LNCAP (cell line): ENCODE measurements around the gene LAMTOR4.

Experiments
- TF ChIP-seq, protein P1 (sequence below): fragments of 450-650 bp; IDR thresholded peaks from 2 replicates; pipeline ENCODE4 v1.5.1; 2017; ENCODE audit warnings: mild to moderate bottlenecking

The LAMTOR4 gene

DNA sequence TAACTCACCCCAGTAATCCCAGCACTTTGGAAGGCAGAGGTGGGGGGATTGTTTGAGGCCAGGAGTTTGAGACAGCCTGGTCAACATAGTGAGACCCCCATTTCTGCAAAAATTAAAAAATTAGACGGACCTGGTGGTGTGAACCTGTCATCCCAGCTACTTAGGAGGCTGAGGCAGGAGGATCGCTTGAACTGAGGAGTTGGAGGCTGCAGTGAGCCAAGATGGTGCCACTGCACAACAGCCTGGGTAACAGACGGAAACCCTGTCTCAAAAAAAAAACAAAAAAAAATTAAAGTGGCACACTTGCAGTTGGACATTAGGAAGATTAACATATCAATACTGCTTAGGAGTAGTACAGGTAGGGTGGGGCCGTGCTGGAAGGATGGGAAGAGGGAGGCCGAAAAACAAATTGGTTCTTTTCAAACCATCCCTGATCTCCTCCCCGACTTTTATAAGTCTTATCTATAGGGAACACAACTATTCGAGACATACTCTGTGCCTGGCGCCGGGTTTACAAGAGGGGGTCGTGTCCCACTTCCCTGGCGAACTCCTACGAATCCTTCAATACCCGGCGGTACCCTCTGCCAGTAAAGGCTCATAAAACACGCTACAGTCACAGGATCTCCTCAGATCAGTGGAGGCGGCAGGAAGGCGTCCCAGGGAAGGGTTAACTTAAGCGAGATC lies 30.2 kb upstream of the LAMTOR4 start:
- TF ChIP-seq, protein P1, sequence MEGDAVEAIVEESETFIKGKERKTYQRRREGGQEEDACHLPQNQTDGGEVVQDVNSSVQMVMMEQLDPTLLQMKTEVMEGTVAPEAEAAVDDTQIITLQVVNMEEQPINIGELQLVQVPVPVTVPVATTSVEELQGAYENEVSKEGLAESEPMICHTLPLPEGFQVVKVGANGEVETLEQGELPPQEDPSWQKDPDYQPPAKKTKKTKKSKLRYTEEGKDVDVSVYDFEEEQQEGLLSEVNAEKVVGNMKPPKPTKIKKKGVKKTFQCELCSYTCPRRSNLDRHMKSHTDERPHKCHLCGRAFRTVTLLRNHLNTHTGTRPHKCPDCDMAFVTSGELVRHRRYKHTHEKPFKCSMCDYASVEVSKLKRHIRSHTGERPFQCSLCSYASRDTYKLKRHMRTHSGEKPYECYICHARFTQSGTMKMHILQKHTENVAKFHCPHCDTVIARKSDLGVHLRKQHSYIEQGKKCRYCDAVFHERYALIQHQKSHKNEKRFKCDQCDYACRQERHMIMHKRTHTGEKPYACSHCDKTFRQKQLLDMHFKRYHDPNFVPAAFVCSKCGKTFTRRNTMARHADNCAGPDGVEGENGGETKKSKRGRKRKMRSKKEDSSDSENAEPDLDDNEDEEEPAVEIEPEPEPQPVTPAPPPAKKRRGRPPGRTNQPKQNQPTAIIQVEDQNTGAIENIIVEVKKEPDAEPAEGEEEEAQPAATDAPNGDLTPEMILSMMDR = no peak

DNA sequence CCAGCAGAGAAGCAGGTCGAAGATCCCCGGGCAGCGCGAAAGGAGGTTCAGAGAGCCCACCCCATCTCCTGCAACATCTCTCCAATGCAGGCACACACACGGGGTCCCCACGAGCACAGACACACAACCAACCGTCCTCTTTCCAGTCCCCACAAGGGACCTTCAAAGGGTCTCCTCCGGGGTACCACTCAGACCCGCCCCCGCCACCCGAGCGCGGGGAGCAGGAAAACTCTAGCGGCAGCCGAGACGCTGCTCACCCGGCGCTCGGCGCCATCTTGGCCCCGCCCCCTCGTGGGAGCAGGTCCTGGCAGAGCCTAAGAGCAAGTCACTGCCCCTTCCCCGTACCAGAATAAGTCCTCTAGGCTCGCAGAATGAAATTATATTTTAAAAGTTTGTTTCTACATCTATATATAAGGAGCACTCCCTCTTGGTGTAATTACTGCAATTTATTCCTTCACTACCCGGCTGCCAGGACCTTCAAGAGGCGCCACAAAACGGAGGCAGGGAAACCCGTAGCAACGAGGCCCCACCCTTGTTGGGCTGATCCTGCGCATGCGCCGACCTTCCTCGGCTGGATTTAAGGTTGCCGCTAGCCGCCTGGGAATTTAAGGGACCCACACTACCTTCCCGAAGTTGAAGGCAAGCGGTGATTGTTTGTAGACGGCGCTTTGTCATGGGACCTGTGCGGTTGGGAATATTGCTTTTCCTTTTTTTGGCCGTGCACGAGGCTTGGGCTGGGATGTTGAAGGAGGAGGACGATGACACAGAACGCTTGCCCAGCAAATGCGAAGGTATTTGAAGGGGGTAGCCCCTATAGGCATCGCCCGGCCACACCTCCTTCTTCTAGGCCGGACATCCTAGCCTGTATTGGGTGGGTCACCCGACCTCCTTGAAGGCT lies 29.4 kb upstream of the LAMTOR4 start, which contains the start of the genes CNPY4 and TAF6:
Gene CNPY4, plus strand, starts transcription at position 563 of the 898 bp plus-strand sequence. Its CDS starts 111 bp downstream, at position 674.
Gene TAF6, minus strand, starts transcription at position 287 of the 898 bp plus-strand sequence. CDS start 5,149 bp downstream, outside the sequence.
- TF ChIP-seq, protein P1 = no peak

DNA sequence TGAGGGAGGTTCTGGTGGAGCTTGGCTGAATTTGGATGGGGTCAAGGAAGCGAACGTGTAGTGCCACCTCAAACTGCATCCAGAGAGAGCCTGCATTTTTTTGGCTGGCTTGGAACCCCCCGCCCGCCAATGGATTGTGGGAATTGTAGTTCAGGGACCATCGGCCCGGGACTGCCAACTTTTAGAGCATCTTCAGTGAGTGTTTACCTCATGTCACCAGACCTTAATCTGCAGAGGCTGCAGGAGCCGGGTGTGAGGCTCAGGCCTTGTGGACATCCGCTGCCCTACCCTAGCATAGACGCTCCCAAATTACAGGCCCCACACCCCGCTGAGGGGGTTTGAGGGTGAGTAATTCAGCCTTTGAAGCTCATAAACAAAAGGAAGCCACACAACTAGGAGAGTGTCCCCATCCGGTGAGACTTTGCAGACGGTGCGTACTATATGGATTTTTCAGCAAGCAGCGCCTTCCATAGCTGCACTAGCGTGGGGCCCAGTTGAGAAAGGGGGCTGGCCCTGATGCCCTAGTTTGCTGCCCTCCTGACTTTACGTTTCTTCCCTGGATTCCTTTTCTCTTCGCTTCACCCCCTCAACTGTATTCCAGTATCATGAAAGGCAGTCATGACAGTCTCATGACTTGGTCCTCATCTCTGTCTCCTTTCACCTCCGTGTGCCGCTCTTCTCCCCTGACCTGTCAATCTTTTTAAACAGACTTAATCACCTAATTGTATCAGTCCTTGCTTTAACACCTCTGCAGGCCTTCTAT lies 28.6 kb upstream of the LAMTOR4 start:
- TF ChIP-seq, protein P1 = no peak

DNA sequence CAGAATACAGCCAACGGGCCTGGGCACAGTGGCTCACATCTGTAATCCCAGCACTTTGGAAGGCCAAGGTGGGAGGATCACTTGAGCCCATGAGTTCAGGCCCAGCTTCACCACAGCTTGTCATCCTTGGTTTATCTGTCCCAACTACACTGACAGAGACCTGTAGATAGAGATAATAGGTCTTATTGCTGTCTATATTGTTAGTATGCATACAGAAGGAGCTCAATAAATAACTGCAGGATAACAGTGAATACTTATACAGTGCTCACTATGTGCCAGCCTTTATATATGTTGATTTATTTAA lies 28.0 kb upstream of the LAMTOR4 start:
- TF ChIP-seq, protein P1 = no peak

DNA sequence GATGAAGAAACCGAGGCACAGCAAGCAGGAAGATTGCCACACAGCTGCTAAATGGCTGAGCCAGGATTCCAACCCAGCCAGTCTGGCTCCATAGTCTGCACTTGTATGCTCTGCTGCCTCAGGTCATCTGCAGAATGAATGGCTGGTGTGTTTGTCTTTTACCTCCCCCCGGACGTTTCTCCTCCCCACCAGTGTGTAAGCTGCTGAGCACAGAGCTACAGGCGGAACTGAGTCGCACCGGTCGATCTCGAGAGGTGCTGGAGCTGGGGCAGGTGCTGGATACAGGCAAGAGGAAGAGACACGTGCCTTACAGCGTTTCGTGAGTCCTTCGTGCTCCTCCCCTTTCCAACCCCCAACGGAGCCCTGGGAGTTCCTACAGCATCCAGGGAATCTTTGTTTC lies 26.7 kb upstream of the LAMTOR4 start:
- TF ChIP-seq, protein P1 = no peak

DNA sequence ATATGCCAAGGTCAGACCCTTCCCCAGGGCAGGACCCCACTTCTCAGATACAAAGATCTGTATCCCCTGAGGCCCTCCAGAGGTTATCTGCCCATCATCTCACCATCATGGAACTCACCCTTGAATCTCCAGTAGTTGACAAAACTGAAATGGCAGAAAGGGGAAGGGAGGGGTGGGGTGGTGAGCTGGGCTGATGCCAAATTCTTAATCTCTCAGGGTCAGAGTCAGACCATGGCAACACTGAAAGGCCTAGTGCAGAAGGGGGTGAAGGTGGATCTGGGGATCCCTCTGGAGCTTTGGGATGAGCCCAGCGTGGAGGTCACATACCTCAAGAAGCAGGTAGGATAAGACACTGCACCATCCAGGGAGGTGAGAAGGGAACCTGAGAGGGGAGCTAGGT lies 26.1 kb upstream of the LAMTOR4 start:
- TF ChIP-seq, protein P1 = no peak
